K562 (cell line): ENCODE measurements around the gene HAAO. TPM values are rescaled to one million over a fixed set of nuclear protein-coding genes. Genes with fewer than 3 reads are reported as not detected.

Experiments
- ATAC-seq: fragments of 200-7000 bp; cut with Tn5 transposase; 3 replicates; pipeline ENCODE4 v1.9.1; 2020; ENCODE audit warnings: moderate library complexity
- BruUV-seq: library from RNA; stranded (reverse); fragments of 400-500 nt; replicated peaks from 2 replicates; lab custom pipeline; 2021; lab: Mats Ljungman, UMichigan
- CTCF ChIA-PET: fragments of 300-600 bp; formaldehyde crosslinking; extraction: SDS; loops from one replicate; lab custom pipeline; 2021; ENCODE audit warnings: low intra/inter-chr PET ratio; lab: Yijun Ruan, JAX
- POLR2A ChIA-PET: fragments of 300-600, 350-650 bp; sonication (Branson Sonifier 250); formaldehyde crosslinking; extraction: SDS; loops from one replicate; lab custom pipeline; 2021; ENCODE audit warnings: antibody characterized with exemption, inconsistent platforms; lab: Yijun Ruan, JAX
- DNase-seq, 4 experiments: peaks; one replicate each; pipeline versions ENCODE4 v3.0.0 to v3.0.0-alpha.2; 2011 to 2018; ENCODE audit warnings: low spot score in 3 of 4, mixed read lengths in 3 of 4; ENCODE audit errors: extremely low read depth in 1 of 4
- FAIRE-seq: peaks from 2 replicates; lab custom pipeline; 2011; peaks lifted over from hg19 to GRCh38; lab: Jason Lieb, UNC
- H2AFZ ChIP-seq: 2 replicates; pipeline ENCODE4 v1.6.0; 2011; ENCODE audit warnings: low read depth, low read length, control low read depth, inconsistent platforms
- H3K27ac ChIP-seq: fragments of 200-600 bp; 3 replicates; pipeline ENCODE4 v1.8.0; 2011; ENCODE audit warnings: low read depth, mild to moderate bottlenecking, control low read depth, inconsistent platforms, low read length, moderate library complexity, mixed read lengths; ENCODE audit errors: extremely low read depth
- H3K27me3 ChIP-seq, 2 experiments: fragments of 300-600 bp in 1 of 2; 2 replicates in 1 of 2; 3 replicates in 1 of 2; pipeline versions ENCODE4 v1.6.0 to v1.8.0; 2011; ENCODE audit warnings: inconsistent platforms in 2 of 2, low read length in 2 of 2, mild to moderate bottlenecking in 1 of 2, mixed read lengths in 1 of 2, moderate library complexity in 1 of 2; ENCODE audit not compliant: control insufficient read depth in 2 of 2, insufficient read depth in 2 of 2
- H3K36me3 ChIP-seq: fragments of 300-600 bp; 3 replicates; pipeline ENCODE4 v1.8.0; 2011; ENCODE audit warnings: mild to moderate bottlenecking, low read length, inconsistent platforms; ENCODE audit not compliant: control insufficient read depth, insufficient read depth
- H3K4me1 ChIP-seq, 2 experiments: fragments of 200-600 bp in 1 of 2; replicated peaks in 1 of 2; 2 replicates in 1 of 2; 3 replicates in 1 of 2; pipeline versions ENCODE4 v1.5.1 to v1.8.0; 2011; ENCODE audit warnings: inconsistent platforms in 2 of 2, low read length in 2 of 2, mild to moderate bottlenecking in 1 of 2, mixed read lengths in 1 of 2, moderate library complexity in 1 of 2; ENCODE audit not compliant: control insufficient read depth in 2 of 2, insufficient read depth in 2 of 2
- H3K4me2 ChIP-seq: 2 replicates; pipeline ENCODE4 v1.6.1; 2011; ENCODE audit warnings: low read length, control low read depth, inconsistent platforms, mixed read lengths; ENCODE audit not compliant: insufficient read depth
- H3K4me3 ChIP-seq: fragments of 200-600 bp; sonication (generic), shearing (Covaris generic); 2 replicates; pipeline ENCODE4 v1.5.1; 2016; ENCODE audit warnings: control low read depth, inconsistent platforms
- H3K79me2 ChIP-seq: fragments of 200-600 bp; 3 replicates; pipeline ENCODE4 v1.8.0; 2011; ENCODE audit warnings: low read length, inconsistent platforms; ENCODE audit not compliant: control insufficient read depth, insufficient read depth
- H3K9ac ChIP-seq, 2 experiments: 2 replicates each; pipeline versions ENCODE4 v1.6.0 to v1.6.1; 2011; ENCODE audit warnings: low read depth in 2 of 2, low read length in 2 of 2, control low read depth in 1 of 2, inconsistent platforms in 1 of 2, mild to moderate bottlenecking in 1 of 2, mixed read lengths in 1 of 2; ENCODE audit not compliant: insufficient read depth in 1 of 2
- H3K9me1 ChIP-seq: one replicate; pipeline ENCODE4 v1.6.0; 2011; ENCODE audit warnings: inconsistent platforms, mild to moderate bottlenecking, low read length, moderate library complexity; ENCODE audit not compliant: control insufficient read depth, insufficient read depth
- H3K9me3 ChIP-seq: replicated peaks from 2 replicates; pipeline ENCODE4 v1.5.1; 2011; ENCODE audit warnings: low read depth, low read length, inconsistent platforms; ENCODE audit not compliant: control insufficient read depth, insufficient read depth
- H4K20me1 ChIP-seq: replicated peaks from 2 replicates; pipeline ENCODE4 v1.6.1; 2011; ENCODE audit warnings: low read length, inconsistent platforms, mixed read lengths; ENCODE audit not compliant: control insufficient read depth, insufficient read depth
- HNRNPL ChIP-seq: fragments of 200-400 bp; formaldehyde crosslinking; IDR thresholded peaks from 2 replicates; pipeline ENCODE4 v1.6.1; 2017; ENCODE audit warnings: low read depth, mild to moderate bottlenecking, low read length
- MCM7 ChIP-seq, 2 experiments: fragments of 450-650 bp; IDR thresholded peaks; 2 replicates each; pipeline ENCODE4 v1.6.1; 2016 to 2018
- NBN ChIP-seq: fragments of 450-650 bp; IDR thresholded peaks from 2 replicates; pipeline ENCODE4 v1.6.1; 2016; ENCODE audit warnings: low read depth, mild to moderate bottlenecking
- NFRKB ChIP-seq: fragments of 450-650 bp; IDR thresholded peaks from 2 replicates; pipeline ENCODE4 v1.6.1; 2016; ENCODE audit warnings: low read depth
- POLR2H ChIP-seq: IDR thresholded peaks from 2 replicates; pipeline ENCODE4 v1.6.1; 2016; ENCODE audit warnings: missing genetic modification characterization, low read depth, mild to moderate bottlenecking, control low read depth, missing compliant biosample characterization, moderate library complexity
- PTBP1 ChIP-seq: fragments of 200-400 bp; formaldehyde crosslinking; IDR thresholded peaks from 2 replicates; pipeline ENCODE4 v1.6.1; 2017; ENCODE audit warnings: low read depth, low read length
- SETDB1 ChIP-seq: IDR thresholded peaks from one replicate; pipeline ENCODE4 v1.6.1; 2012; ENCODE audit warnings: low read length, control low read depth, inconsistent platforms
- TEAD2 ChIP-seq: fragments of 450-650 bp; IDR thresholded peaks from 2 replicates; pipeline ENCODE4 v1.6.1; 2016; ENCODE audit warnings: missing genetic modification characterization, control low read depth, missing compliant biosample characterization
- YY1 ChIP-seq, 3 experiments: IDR thresholded peaks; 2 replicates each; pipeline ENCODE4 v1.6.1; 2011; ENCODE audit warnings: low read length in 2 of 3, mild to moderate bottlenecking in 2 of 3, moderate library complexity in 2 of 3, borderline replicate concordance in 1 of 3, control low read depth in 1 of 3, low read depth in 1 of 3; ENCODE audit not compliant: insufficient read depth in 3 of 3, insufficient replicate concordance in 2 of 3, control insufficient read depth in 1 of 3, insufficient read length in 1 of 3; ENCODE audit errors: extremely low read depth in 1 of 3
- WGBS: fragments of 100-300 bp; shearing (Covaris generic); methylation state at CpG from one replicate; pipeline ENCODE4 v1.1.6; 2016; ENCODE audit warnings: low coverage, mixed read lengths; ENCODE audit not compliant: insufficient coverage; ENCODE audit errors: missing lambda C conversion rate; 5-methylcytosine and 5-hydroxymethylcytosine counted together
- in situ Hi-C: fragments of 300-500 bp; cut with MboI; formaldehyde crosslinking; loops from 4 replicates; pipeline ENCODE4 v1.15.0; 2018; ENCODE audit warnings: inconsistent platforms, mixed read lengths
- intact Hi-C: fragments of 100-400 bp; cut with micrococcal nuclease; formaldehyde crosslinking; loops from 2 replicates; pipeline ENCODE4 v1.14.2; 2022
- polyA plus RNA-seq, 8 experiments: library from polyadenylated mRNA; depleted of rRNA in 4 of 8; stranded (reverse) in 5 of 8; unstranded in 3 of 8; fragments of >200 nt; fragmentation: Nextera tagmentation in 2 of 8; fragmentation: Illumina TruSeq in 1 of 8; extraction: Ambion mirVana in 2 of 8; extraction: Trizol in 1 of 8; gene quantifications; 2 replicates each; pipeline versions ENCODE4 v1.2.1 to v1.2.3, GENCODE V29; 2011 to 2014; ENCODE audit warnings: inconsistent platforms in 1 of 8, missing spikeins in 1 of 8
- total RNA-seq, 7 experiments: library from RNA; depleted of rRNA in 6 of 7; stranded (reverse); fragments of >200 nt in 6 of 7; fragmentation: Illumina TruSeq in 2 of 7; extraction: Trizol in 2 of 7; gene quantifications; 2 replicates each; pipeline versions ENCODE4 v1.2.1 to v1.2.3, GENCODE V29; 2011 to 2021; ENCODE audit warnings: low replicate concordance in 1 of 7
- TF ChIP-seq, protein P1 (sequence below), 2 experiments: fragments of 450-650 bp; IDR thresholded peaks; 2 replicates each; pipeline ENCODE4 v1.6.1; 2016
- TF ChIP-seq, protein P2 (sequence below), 3 experiments: IDR thresholded peaks in 2 of 3; conservative IDR thresholded peaks in 1 of 3; 2 replicates each; pipeline ENCODE4 v1.5.1; 2011 to 2012; ENCODE audit warnings: low read length in 3 of 3, mild to moderate bottlenecking in 3 of 3, control low read depth in 2 of 3, improper control_type of control experiment in 1 of 3, inconsistent platforms in 1 of 3, low read depth in 1 of 3, mixed read lengths in 1 of 3, moderate library complexity in 1 of 3; ENCODE audit not compliant: insufficient read depth in 2 of 3

Gene HAAO
- total and polyA plus RNA-seq, 9 of the 15 experiments (the other 6 are each of a cell fraction or from before 2014, with no cell fraction given) = not detected

DNA sequence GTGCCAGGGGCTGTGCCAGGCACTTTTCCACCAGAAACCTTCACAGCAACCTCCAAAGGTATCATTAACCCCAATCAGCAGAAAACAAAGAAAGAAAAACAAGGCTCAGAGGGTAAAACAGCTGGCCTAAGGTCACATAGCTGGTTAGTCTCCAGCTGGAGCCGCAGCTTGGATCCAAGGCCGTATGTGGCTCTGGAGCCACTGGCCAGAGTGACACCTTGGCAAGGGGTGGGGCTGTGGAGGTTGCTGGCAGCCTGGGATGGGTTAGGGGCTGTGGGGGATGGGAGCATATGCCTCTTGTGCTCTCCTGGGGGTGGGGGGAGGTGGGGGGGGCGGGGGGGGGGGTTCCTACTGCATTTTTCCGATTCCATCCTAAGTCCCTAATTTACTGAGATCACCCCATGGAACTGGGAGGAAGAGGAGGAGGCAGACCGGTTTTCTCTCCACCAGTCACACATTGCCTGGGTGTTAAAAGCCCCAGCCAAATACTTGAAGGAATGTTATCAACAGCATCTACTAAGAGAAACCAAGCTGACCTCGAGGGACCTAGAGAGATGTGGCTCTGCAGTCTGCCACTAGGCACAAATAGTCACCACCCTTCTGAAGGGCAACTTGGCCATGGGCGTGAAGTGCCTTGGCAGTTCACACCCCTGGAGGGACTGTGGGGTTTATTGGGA lies 8.0 kb downstream of the HAAO start:
- ChIA-PET CTCF (no interaction called here), POLR2A (interaction anchor here (0.7 to 0.8 kb wide), 3 partner anchors 19 to 355 kb away, joined by 3 read pairs; no protein-coding TSS in a partner anchor)
- DNase-seq (no peak), ATAC-seq (no peak), FAIRE-seq (no peak)
- H3K9ac ChIP-seq = no peak overlapping the region
- H3K36me3 ChIP-seq = no peaks in the 10 kb centered on the region
- no peak for TF ChIP-seq HNRNPL
- 0 out of 2 replicates have a peak, but pooled peaks have one; percentile 8 for TF ChIP-seq TEAD2 (tag)
- H3K4me1 ChIP-seq = peaks cover 0 to 5% of the 10 kb centered on the region in 2 experiments; a peak in 1 of 5 replicates
- WGBS = 43% methylated on average over 4 of the region's 7 CpGs
- no peak overlapping the region for H2AFZ ChIP-seq
- BruUV-seq = no TSS peak
- no peaks in the 10 kb centered on the region for H3K9me3 ChIP-seq
- H3K4me3 ChIP-seq = no peak overlapping the region
- intact Hi-C loops = no loop called here
- in situ Hi-C loops = loop anchor here (25.0 kb wide), 1 partner anchor 272 kb away; no protein-coding TSS in a partner anchor
- no peaks in the 10 kb centered on the region for H3K79me2 ChIP-seq
- no peak overlapping the region for H3K4me2 ChIP-seq
- H4K20me1 ChIP-seq = no peaks in the 10 kb centered on the region; the same call in 1 of the 2 replicates
- H3K27me3 ChIP-seq = peaks cover 5 to 45% of the 10 kb centered on the region in 2 experiments; a peak in 4 of 5 replicates
- no peak overlapping the region for H3K27ac ChIP-seq
- H3K9me1 ChIP-seq = no peaks in the 10 kb centered on the region

DNA sequence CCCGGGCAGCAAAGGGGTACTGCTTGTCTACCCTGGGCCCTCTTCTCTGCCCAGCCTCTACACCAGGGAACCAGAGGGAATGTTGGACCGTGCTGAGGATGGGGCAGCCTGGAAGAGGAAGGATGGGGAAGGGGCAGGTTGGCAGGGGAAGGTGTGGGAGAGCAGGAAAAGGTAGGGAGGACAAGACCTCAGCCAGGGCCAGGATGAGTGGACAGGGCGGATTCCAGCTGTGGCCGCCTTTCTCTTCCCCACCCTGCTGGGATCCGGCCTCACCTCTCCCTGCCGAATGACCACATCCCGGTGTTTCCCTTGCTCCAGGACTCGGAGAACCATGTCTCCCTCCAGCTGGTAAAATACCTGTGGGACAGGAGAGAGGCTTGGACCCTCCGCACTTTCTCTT lies 8.9 kb downstream of the HAAO start:
- H3K27ac ChIP-seq = no peak overlapping the region
- BruUV-seq = no TSS peak
- H3K4me2 ChIP-seq = no peak overlapping the region
- no peak overlapping the region for H3K9ac ChIP-seq
- no peak overlapping the region for H3K4me3 ChIP-seq
- H3K79me2 ChIP-seq = no peaks in the 10 kb centered on the region
- no peak for DNase-seq
- no peak for FAIRE-seq
- POLR2A ChIA-PET = interaction anchor here (0.7 kb wide), 1 partner anchor 18 kb away, joined by 3 read pairs; no protein-coding TSS in a partner anchor
- CTCF ChIA-PET = no interaction called here
- H3K9me3 ChIP-seq = no peaks in the 10 kb centered on the region
- H3K4me1 ChIP-seq = peaks cover 0 to 4% of the 10 kb centered on the region in 2 experiments; a peak in 1 of 5 replicates
- WGBS = 12% methylated on average over 7 of the region's 9 CpGs
- intact Hi-C loops = no loop called here
- ATAC-seq = no peak
- H3K27me3 ChIP-seq = peaks cover 5 to 40% of the 10 kb centered on the region in 2 experiments; a peak in 4 of 5 replicates
- in situ Hi-C loops = loop anchor here (25.0 kb wide), 1 partner anchor 271 kb away; no protein-coding TSS in a partner anchor
- H4K20me1 ChIP-seq = no peaks in the 10 kb centered on the region; the same call in 1 of the 2 replicates
- no peak overlapping the region for H2AFZ ChIP-seq
- H3K36me3 ChIP-seq = no peaks in the 10 kb centered on the region
- H3K9me1 ChIP-seq = no peaks in the 10 kb centered on the region
- TF ChIP-seq NBN = no peak
- TF ChIP-seq, protein P1, sequence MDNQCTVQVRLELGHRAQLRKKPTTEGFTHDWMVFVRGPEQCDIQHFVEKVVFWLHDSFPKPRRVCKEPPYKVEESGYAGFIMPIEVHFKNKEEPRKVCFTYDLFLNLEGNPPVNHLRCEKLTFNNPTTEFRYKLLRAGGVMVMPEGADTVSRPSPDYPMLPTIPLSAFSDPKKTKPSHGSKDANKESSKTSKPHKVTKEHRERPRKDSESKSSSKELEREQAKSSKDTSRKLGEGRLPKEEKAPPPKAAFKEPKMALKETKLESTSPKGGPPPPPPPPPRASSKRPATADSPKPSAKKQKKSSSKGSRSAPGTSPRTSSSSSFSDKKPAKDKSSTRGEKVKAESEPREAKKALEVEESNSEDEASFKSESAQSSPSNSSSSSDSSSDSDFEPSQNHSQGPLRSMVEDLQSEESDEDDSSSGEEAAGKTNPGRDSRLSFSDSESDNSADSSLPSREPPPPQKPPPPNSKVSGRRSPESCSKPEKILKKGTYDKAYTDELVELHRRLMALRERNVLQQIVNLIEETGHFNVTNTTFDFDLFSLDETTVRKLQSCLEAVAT (IDR thresholded peaks at IDR 0.05) = no peak
- no peak for TF ChIP-seq SETDB1
- TF ChIP-seq, protein P2, sequence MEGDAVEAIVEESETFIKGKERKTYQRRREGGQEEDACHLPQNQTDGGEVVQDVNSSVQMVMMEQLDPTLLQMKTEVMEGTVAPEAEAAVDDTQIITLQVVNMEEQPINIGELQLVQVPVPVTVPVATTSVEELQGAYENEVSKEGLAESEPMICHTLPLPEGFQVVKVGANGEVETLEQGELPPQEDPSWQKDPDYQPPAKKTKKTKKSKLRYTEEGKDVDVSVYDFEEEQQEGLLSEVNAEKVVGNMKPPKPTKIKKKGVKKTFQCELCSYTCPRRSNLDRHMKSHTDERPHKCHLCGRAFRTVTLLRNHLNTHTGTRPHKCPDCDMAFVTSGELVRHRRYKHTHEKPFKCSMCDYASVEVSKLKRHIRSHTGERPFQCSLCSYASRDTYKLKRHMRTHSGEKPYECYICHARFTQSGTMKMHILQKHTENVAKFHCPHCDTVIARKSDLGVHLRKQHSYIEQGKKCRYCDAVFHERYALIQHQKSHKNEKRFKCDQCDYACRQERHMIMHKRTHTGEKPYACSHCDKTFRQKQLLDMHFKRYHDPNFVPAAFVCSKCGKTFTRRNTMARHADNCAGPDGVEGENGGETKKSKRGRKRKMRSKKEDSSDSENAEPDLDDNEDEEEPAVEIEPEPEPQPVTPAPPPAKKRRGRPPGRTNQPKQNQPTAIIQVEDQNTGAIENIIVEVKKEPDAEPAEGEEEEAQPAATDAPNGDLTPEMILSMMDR (IDR thresholded peaks at IDR 0.05 in 2 of 3, conservative IDR thresholded peaks at IDR 0.05 in 1 of 3; ENCODE audit: insufficient read depth in 2 of 3, low read depth in 1 of 3, low read length in 3 of 3) = no peak
- TF ChIP-seq YY1 (IDR thresholded peaks at IDR 0.05; ENCODE audit: borderline replicate concordance in 1 of 3, control insufficient read depth in 1 of 3, extremely low read depth in 1 of 3, insufficient read depth in 3 of 3, insufficient read length in 1 of 3, insufficient replicate concordance in 2 of 3, low read depth in 1 of 3, low read length in 2 of 3) = no peak
- no peak for TF ChIP-seq NFRKB
- no peak for TF ChIP-seq PTBP1
- TF ChIP-seq MCM7 (IDR thresholded peaks at IDR 0.05) = no peak
- no peak for TF ChIP-seq POLR2H (tag)
